Cardiac fibroblast (primary cell): Measurements from ENCODE around the gene CPN2.

Experiments used
- DNase-seq, 2 donors: peaks; one replicate each; pipeline versions ENCODE4 v3.0.0 to v3.0.0-alpha.2; 2010; ENCODE audit warnings: low read depth in 2 of 2
- H3K4me3 ChIP-seq, 2 donors: replicated peaks in 1 of 2; 1 replicate in 1 of 2; 2 replicates in 1 of 2; pipeline ENCODE4 v1.5.1; 2011; ENCODE audit warnings: low read depth in 2 of 2, low read length in 2 of 2, mild to moderate bottlenecking in 2 of 2, moderate library complexity in 1 of 2
- CTCF ChIP-seq: IDR thresholded peaks from one replicate; pipeline ENCODE4 v1.5.1; 2011; ENCODE audit warnings: low read depth, mild to moderate bottlenecking, low read length, inconsistent platforms

CPN2 gene

GRCh38 chr3:194381460-194381875, 30.3 kb upstream of the CPN2 start:
- H3K4me3 ChIP-seq, result no peak overlapping the region
- TF ChIP-seq CTCF, result no peak
- no peak for DNase-seq

- DNase-seq, result no peak
- TF ChIP-seq CTCF, result no peak
- no peak overlapping the region for H3K4me3 ChIP-seq
Measured at GRCh38 chr3:194380326-194380725, 29.2 kb upstream of the CPN2 start.

GRCh38 chr3:194379651-194380050, 28.5 kb upstream of the CPN2 start:
- no peak for DNase-seq
- no peak for TF ChIP-seq CTCF
- no peak overlapping the region for H3K4me3 ChIP-seq

- TF ChIP-seq CTCF, result no peak
- no peak for DNase-seq
- H3K4me3 ChIP-seq, result no peak overlapping the region
Measured at GRCh38 chr3:194379231-194379630, 28.1 kb upstream of the CPN2 start.

- no peak overlapping the region for H3K4me3 ChIP-seq
- no peak for TF ChIP-seq CTCF
- no peak for DNase-seq
Measured at GRCh38 chr3:194377708-194378107, 26.6 kb upstream of the CPN2 start.

GRCh38 chr3:194376241-194376560, 25.1 kb upstream of the CPN2 start:
- no peak overlapping the region for H3K4me3 ChIP-seq
- TF ChIP-seq CTCF, result no peak
- no peak for DNase-seq

- no peak for TF ChIP-seq CTCF
- DNase-seq, result no peak
- no peak overlapping the region for H3K4me3 ChIP-seq
Measured at GRCh38 chr3:194375473-194376240, 24.5 kb upstream of the CPN2 start.
